Measurements from ENCODE around the gene CAMTA1. TPM values are rescaled to one million over a fixed set of nuclear protein-coding genes. Genes with fewer than 3 reads are reported as not detected.
"Not testable (repeated sequence)": the region's sequence is repeated elsewhere in the genome, so short reads cannot be mapped to it uniquely, and the experiment has no call there.

CAMTA1 gene
- total RNA-seq, 1 experiment from 2014 or later, result 60.0 TPM

- ChIA-PET CTCF (no interaction called here), POLR2A (no interaction called here)
- Mint-ChIP-seq H3K9me3 (ENCODE audit: unreplicated experiment) (no peaks in the 10 kb centered on the region), H3K4me3 (ENCODE audit: unreplicated experiment) (no peak overlapping the region), H3K27me3 (ENCODE audit: insufficient read depth, unreplicated experiment) (peaks cover 4% of the 10 kb centered on the region), H3K4me1 (ENCODE audit: low read depth, unreplicated experiment) (no peaks in the 10 kb centered on the region), H3K27ac (ENCODE audit: unreplicated experiment) (no peak overlapping the region), H3K36me3 (ENCODE audit: insufficient read depth, unreplicated experiment) (no peaks in the 10 kb centered on the region)
- H3K4me1 ChIP-seq, result no peaks in the 10 kb centered on the region
- no peaks in the 10 kb centered on the region for H3K27me3 ChIP-seq (replicated peaks; ENCODE audit: control insufficient read depth, insufficient read depth, low read length)
- H3K9me3 ChIP-seq, result no peaks in the 10 kb centered on the region
- no peak for TF ChIP-seq CTCF (IDR thresholded peaks at IDR 0.05; ENCODE audit: insufficient read depth in 1 of 2, low read depth in 1 of 2, low read length in 1 of 2, severe bottlenecking in 1 of 2, unreplicated experiment in 1 of 2)
- DNase-seq, result no peak
- intact Hi-C loops (cut with micrococcal nuclease; ENCODE audit: unreplicated experiment), result no loop called here
- no peaks in the 10 kb centered on the region for H3K36me3 ChIP-seq (ENCODE audit: control insufficient read depth, insufficient read depth, low read length)
- H3K4me3 ChIP-seq (ENCODE audit: low read depth, low read length), result no peak overlapping the region
- BruUV-seq (replicated peaks), result no TSS peak
Observed at GRCh38 chr1:7145947-7146346, 360.7 kb downstream of the CAMTA1 start.

GRCh38 chr1:7146710-7147109 lies 361.5 kb downstream of the CAMTA1 start:
- no peak for DNase-seq
- Mint-ChIP-seq H3K9me3 (ENCODE audit: unreplicated experiment) (no peaks in the 10 kb centered on the region), H3K27ac (ENCODE audit: unreplicated experiment) (no peak overlapping the region), H3K36me3 (ENCODE audit: insufficient read depth, unreplicated experiment) (no peaks in the 10 kb centered on the region), H3K27me3 (ENCODE audit: insufficient read depth, unreplicated experiment) (peaks cover 4% of the 10 kb centered on the region), H3K4me3 (ENCODE audit: unreplicated experiment) (no peak overlapping the region), H3K4me1 (ENCODE audit: low read depth, unreplicated experiment) (no peaks in the 10 kb centered on the region)
- Histone ChIP-seq H3K9me3 (no peaks in the 10 kb centered on the region), H3K27me3 (replicated peaks; ENCODE audit: control insufficient read depth, insufficient read depth, low read length) (no peaks in the 10 kb centered on the region), H3K4me3 (ENCODE audit: low read depth, low read length) (no peak overlapping the region), H3K36me3 (ENCODE audit: control insufficient read depth, insufficient read depth, low read length) (no peaks in the 10 kb centered on the region), H3K4me1 (no peaks in the 10 kb centered on the region)
- ChIA-PET CTCF (no interaction called here), POLR2A (no interaction called here)
- no TSS peak for BruUV-seq (replicated peaks)
- intact Hi-C loops (cut with micrococcal nuclease; ENCODE audit: unreplicated experiment), result no loop called here
- no peak for TF ChIP-seq CTCF (IDR thresholded peaks at IDR 0.05; ENCODE audit: insufficient read depth in 1 of 2, low read depth in 1 of 2, low read length in 1 of 2, severe bottlenecking in 1 of 2, unreplicated experiment in 1 of 2)

- H3K27ac Mint-ChIP-seq (ENCODE audit: unreplicated experiment); H3K27me3 Mint-ChIP-seq (ENCODE audit: insufficient read depth, unreplicated experiment); H3K4me3 ChIP-seq (ENCODE audit: low read depth, low read length); intact Hi-C loops (cut with micrococcal nuclease; ENCODE audit: unreplicated experiment); H3K9me3 ChIP-seq; H3K9me3 Mint-ChIP-seq (ENCODE audit: unreplicated experiment); H3K4me1 ChIP-seq; H3K4me3 Mint-ChIP-seq (ENCODE audit: unreplicated experiment); H3K4me1 Mint-ChIP-seq (ENCODE audit: low read depth, unreplicated experiment); H3K27me3 ChIP-seq (replicated peaks; ENCODE audit: control insufficient read depth, insufficient read depth, low read length); BruUV-seq (replicated peaks); H3K36me3 ChIP-seq (ENCODE audit: control insufficient read depth, insufficient read depth, low read length); H3K36me3 Mint-ChIP-seq (ENCODE audit: insufficient read depth, unreplicated experiment); POLR2A ChIA-PET; CTCF ChIA-PET; DNase-seq: not testable (repeated sequence)
Observed at GRCh38 chr1:7147581-7148282, 362.5 kb downstream of the CAMTA1 start.
